ENCODE measurements around the gene PML.

PML gene

GRCh38 chr15:73996267-73996666, 1.8 kb downstream of the PML start:
- 98% methylated on average over 1 of the region's 2 CpGs for WGBS
- Histone ChIP-seq H3K4me1 (ENCODE audit: insufficient read depth, low read length) (peaks cover 11% of the 10 kb centered on the region; the same call in 1 of the 2 replicates), H3K9ac (ENCODE audit: low read depth, low read length) (no peak overlapping the region), H3K27ac (ENCODE audit: low read depth, low read length) (no peak overlapping the region), H3K36me3 (ENCODE audit: insufficient read depth, low read length) (peaks cover 18% of the 10 kb centered on the region), H3K4me3 (ENCODE audit: low read length) (peak overlapping the region; percentile 88; the same call in 1 of the 2 replicates), H3K9me3 (ENCODE audit: insufficient read depth, low read depth, low read length) (no peaks in the 10 kb centered on the region), H3K27me3 (ENCODE audit: insufficient read depth, low read length) (no peaks in the 10 kb centered on the region)

GRCh38 chr15:73996939-73997338, 2.4 kb downstream of the PML start:
- peaks cover 7% of the 10 kb centered on the region; the same call in 1 of the 2 replicates for H3K4me1 ChIP-seq (ENCODE audit: insufficient read depth, low read length)
- WGBS, result 87% methylated on average over 5 of the region's 5 CpGs
- H3K9me3 ChIP-seq (ENCODE audit: insufficient read depth, low read depth, low read length), result no peaks in the 10 kb centered on the region
- H3K27ac ChIP-seq (ENCODE audit: low read depth, low read length), result no peak overlapping the region
- peaks cover 23% of the 10 kb centered on the region for H3K36me3 ChIP-seq (ENCODE audit: insufficient read depth, low read length)
- no peaks in the 10 kb centered on the region for H3K27me3 ChIP-seq (ENCODE audit: insufficient read depth, low read length)
- H3K4me3 ChIP-seq (ENCODE audit: low read length), result no peak overlapping the region
- H3K9ac ChIP-seq (ENCODE audit: low read depth, low read length), result no peak overlapping the region

GRCh38 chr15:73997986-73998385, 3.5 kb downstream of the PML start:
- Histone ChIP-seq H3K27ac (ENCODE audit: low read depth, low read length) (no peak overlapping the region), H3K4me1 (ENCODE audit: insufficient read depth, low read length) (peaks cover 4% of the 10 kb centered on the region; the same call in 1 of the 2 replicates), H3K9ac (ENCODE audit: low read depth, low read length) (no peak overlapping the region), H3K4me3 (ENCODE audit: low read length) (no peak overlapping the region), H3K27me3 (ENCODE audit: insufficient read depth, low read length) (no peaks in the 10 kb centered on the region), H3K36me3 (ENCODE audit: insufficient read depth, low read length) (peaks cover 26% of the 10 kb centered on the region), H3K9me3 (ENCODE audit: insufficient read depth, low read depth, low read length) (no peaks in the 10 kb centered on the region)
- 98% methylated on average over 27 of the region's 27 CpGs for WGBS

- Histone ChIP-seq H3K9ac (ENCODE audit: low read depth, low read length) (no peak overlapping the region), H3K4me3 (ENCODE audit: low read length) (no peak overlapping the region), H3K36me3 (ENCODE audit: insufficient read depth, low read length) (peaks cover 24% of the 10 kb centered on the region), H3K27me3 (ENCODE audit: insufficient read depth, low read length) (no peaks in the 10 kb centered on the region), H3K4me1 (ENCODE audit: insufficient read depth, low read length) (no peaks in the 10 kb centered on the region), H3K9me3 (ENCODE audit: insufficient read depth, low read depth, low read length) (no peaks in the 10 kb centered on the region), H3K27ac (ENCODE audit: low read depth, low read length) (no peak overlapping the region)
- 93% methylated on average over 11 of the region's 11 CpGs for WGBS
These were observed 12.5 kb downstream of the PML start for GRCh38 chr15:74006774-74007639.

- H3K27ac ChIP-seq (ENCODE audit: low read depth, low read length), result no peak overlapping the region
- peaks cover 21% of the 10 kb centered on the region for H3K36me3 ChIP-seq (ENCODE audit: insufficient read depth, low read length)
- no peak overlapping the region for H3K4me3 ChIP-seq (ENCODE audit: low read length)
- 89% methylated on average over 5 of the region's 5 CpGs for WGBS
- no peaks in the 10 kb centered on the region for H3K9me3 ChIP-seq (ENCODE audit: insufficient read depth, low read depth, low read length)
- no peak overlapping the region for H3K9ac ChIP-seq (ENCODE audit: low read depth, low read length)
- H3K27me3 ChIP-seq (ENCODE audit: insufficient read depth, low read length), result no peaks in the 10 kb centered on the region
- H3K4me1 ChIP-seq (ENCODE audit: insufficient read depth, low read length), result no peaks in the 10 kb centered on the region
These were observed 13.4 kb downstream of the PML start for GRCh38 chr15:74007820-74008371.

GRCh38 chr15:74008901-74009300, 14.4 kb downstream of the PML start:
- H3K4me3 ChIP-seq (ENCODE audit: low read length), result no peak overlapping the region
- H3K9me3 ChIP-seq (ENCODE audit: insufficient read depth, low read depth, low read length), result no peaks in the 10 kb centered on the region
- H3K27ac ChIP-seq (ENCODE audit: low read depth, low read length), result no peak overlapping the region
- peaks cover 14% of the 10 kb centered on the region for H3K36me3 ChIP-seq (ENCODE audit: insufficient read depth, low read length)
- H3K27me3 ChIP-seq (ENCODE audit: insufficient read depth, low read length), result no peaks in the 10 kb centered on the region
- H3K4me1 ChIP-seq (ENCODE audit: insufficient read depth, low read length), result no peaks in the 10 kb centered on the region
- WGBS, result 94% methylated on average over 3 of the region's 3 CpGs
- H3K9ac ChIP-seq (ENCODE audit: low read depth, low read length), result no peak overlapping the region

GRCh38 chr15:74010929-74011540, 16.5 kb downstream of the PML start:
- Histone ChIP-seq H3K27me3 (ENCODE audit: insufficient read depth, low read length) (no peaks in the 10 kb centered on the region), H3K9ac (ENCODE audit: low read depth, low read length) (no peak overlapping the region), H3K27ac (ENCODE audit: low read depth, low read length) (no peak overlapping the region), H3K4me1 (ENCODE audit: insufficient read depth, low read length) (no peaks in the 10 kb centered on the region), H3K4me3 (ENCODE audit: low read length) (no peak overlapping the region), H3K36me3 (ENCODE audit: insufficient read depth, low read length) (peaks cover 11% of the 10 kb centered on the region), H3K9me3 (ENCODE audit: insufficient read depth, low read depth, low read length) (no peaks in the 10 kb centered on the region)
- 98% methylated on average over 2 of the region's 2 CpGs for WGBS

GRCh38 chr15:74011610-74012009, 17.1 kb downstream of the PML start:
- Histone ChIP-seq H3K27ac (ENCODE audit: low read depth, low read length) (no peak overlapping the region), H3K4me1 (ENCODE audit: insufficient read depth, low read length) (no peaks in the 10 kb centered on the region), H3K36me3 (ENCODE audit: insufficient read depth, low read length) (peaks cover 8% of the 10 kb centered on the region), H3K27me3 (ENCODE audit: insufficient read depth, low read length) (no peaks in the 10 kb centered on the region), H3K9ac (ENCODE audit: low read depth, low read length) (no peak overlapping the region), H3K9me3 (ENCODE audit: insufficient read depth, low read depth, low read length) (no peaks in the 10 kb centered on the region), H3K4me3 (ENCODE audit: low read length) (no peak overlapping the region)
- whole genome bisulfite sequencing, result 87% methylated on average over 2 of the region's 2 CpGs

- H3K27me3 ChIP-seq (ENCODE audit: insufficient read depth, low read length), result no peaks in the 10 kb centered on the region
- H3K27ac ChIP-seq (ENCODE audit: low read depth, low read length), result no peak overlapping the region
- H3K9ac ChIP-seq (ENCODE audit: low read depth, low read length), result no peak overlapping the region
- no peak overlapping the region for H3K4me3 ChIP-seq (ENCODE audit: low read length)
- H3K4me1 ChIP-seq (ENCODE audit: insufficient read depth, low read length), result no peaks in the 10 kb centered on the region
- no peaks in the 10 kb centered on the region for H3K9me3 ChIP-seq (ENCODE audit: insufficient read depth, low read depth, low read length)
- H3K36me3 ChIP-seq (ENCODE audit: insufficient read depth, low read length), result no peaks in the 10 kb centered on the region
- WGBS, result no CpG with 5 or more reads among the region's 2 CpGs
These were observed 18.9 kb downstream of the PML start for GRCh38 chr15:74013374-74013894.

GRCh38 chr15:74019734-74020133, 25.2 kb downstream of the PML start:
- no peaks in the 10 kb centered on the region for H3K27me3 ChIP-seq (ENCODE audit: insufficient read depth, low read length)
- H3K9ac ChIP-seq (ENCODE audit: low read depth, low read length), result no peak overlapping the region
- 92% methylated on average over 2 of the region's 2 CpGs for WGBS
- no peak overlapping the region for H3K4me3 ChIP-seq (ENCODE audit: low read length)
- no peaks in the 10 kb centered on the region for H3K4me1 ChIP-seq (ENCODE audit: insufficient read depth, low read length)
- H3K36me3 ChIP-seq (ENCODE audit: insufficient read depth, low read length), result peaks cover 24% of the 10 kb centered on the region
- no peak overlapping the region for H3K27ac ChIP-seq (ENCODE audit: low read depth, low read length)
- H3K9me3 ChIP-seq (ENCODE audit: insufficient read depth, low read depth, low read length), result no peaks in the 10 kb centered on the region

Data from HUES64 (cell line).